ENCODE data around the gene CMIP. TPM values are rescaled to one million over a fixed set of nuclear protein-coding genes. Genes with fewer than 3 reads are reported as not detected.

CMIP gene
- total RNA-seq, 1 donor from 2014 or later = 19.8 TPM

DNA sequence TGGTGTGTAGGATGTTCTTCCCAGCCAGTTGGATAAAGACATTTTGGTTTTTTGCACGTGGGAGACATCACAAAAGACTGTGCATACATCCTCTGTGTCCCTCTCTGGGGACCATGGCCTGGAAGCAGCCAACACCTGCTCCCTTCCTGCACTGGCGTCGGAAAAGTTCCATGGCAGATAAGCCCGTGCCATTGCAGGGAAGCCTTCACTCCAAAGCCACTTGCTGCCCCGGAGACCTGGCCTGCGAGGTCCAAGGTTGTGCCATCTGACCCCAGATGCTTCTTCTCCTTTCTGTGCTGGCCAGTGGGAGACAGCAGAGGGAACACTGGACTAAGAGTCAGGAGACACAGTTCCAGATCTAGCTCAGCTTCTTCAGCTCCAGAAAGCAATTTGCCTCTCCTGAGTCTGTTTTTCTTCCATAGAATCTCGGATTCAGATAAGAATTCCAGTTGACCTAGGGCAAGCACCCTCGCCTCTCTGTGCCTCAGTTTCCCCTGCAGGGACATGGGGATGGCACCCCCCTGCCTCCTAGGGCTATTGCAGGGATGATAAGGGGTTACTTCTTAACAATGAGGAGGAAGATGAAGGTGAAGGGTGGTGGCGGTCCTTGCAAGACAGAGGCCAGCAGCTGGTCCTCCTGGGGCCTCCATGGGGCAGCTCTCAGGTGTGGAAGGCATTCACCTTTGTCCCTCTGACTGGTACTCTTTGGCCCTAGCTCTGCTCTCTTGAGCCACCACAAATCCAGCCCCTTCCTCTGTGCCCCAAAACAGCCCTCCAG lies 134.2 kb downstream of the CMIP start:
- intact Hi-C loops (cut with DNase I) = no loop called here
- DNase-seq (ENCODE audit: low spot score) = no peak

DNA sequence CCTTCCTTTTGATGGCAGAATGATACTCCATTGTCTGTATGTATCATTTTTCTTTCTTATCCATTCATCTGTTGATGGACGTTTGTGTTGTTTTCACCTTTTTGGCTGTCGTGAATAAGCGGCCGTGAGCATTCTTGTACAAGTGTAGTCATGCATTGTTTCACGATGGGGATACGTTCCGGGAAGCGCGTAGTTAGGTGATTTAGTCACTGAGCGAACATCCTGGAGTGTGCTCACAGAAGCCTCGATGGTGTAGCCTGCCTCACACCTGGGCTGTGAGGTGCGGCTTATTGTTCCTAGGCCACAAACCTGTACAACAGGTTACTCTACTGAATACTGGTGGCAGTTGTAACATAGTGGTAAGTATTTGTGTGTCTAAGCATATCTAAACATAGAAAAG lies 136.5 kb downstream of the CMIP start:
- DNase-seq (ENCODE audit: low spot score) = no peak
- intact Hi-C loops (cut with DNase I) = no loop called here

DNA sequence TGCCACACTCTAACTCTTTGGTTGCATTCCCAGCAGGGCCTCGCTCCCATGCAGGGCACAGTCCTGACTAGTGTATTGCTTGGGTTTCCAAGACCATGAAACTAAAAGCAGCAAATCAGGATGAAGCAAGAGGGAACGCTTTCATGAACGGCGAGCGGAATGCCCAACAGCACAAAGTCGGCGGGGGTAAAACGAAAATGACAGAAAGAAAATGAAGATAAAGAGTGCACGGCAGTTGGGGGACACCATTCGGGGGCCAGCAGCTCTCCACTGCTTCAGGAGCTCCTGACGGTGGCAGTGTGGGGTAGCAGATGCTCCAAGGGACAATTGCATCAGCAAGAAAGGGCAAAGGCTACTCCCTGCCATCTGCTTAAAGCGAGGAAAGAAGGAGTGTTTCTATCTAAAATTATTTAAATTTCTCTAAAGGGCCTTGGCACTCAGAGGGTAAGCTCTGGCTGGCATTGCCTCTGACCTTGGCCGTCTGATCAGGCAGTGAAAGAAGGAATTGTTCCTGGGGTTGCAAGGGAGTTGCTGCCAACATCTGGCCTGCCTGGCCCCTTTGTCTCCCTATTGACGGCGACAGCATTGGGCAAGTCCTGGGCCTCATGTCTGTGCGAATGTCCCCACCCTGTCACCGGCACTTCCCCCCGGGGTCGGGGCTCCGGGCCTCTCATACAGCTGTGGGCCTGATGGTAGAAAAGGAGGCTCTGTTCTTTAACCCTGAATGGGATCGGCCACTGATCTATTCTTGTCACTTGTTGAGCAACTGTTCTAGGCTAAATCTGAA lies 138.2 kb downstream of the CMIP start:
- DNase-seq (ENCODE audit: low spot score) = no peak
- intact Hi-C loops (cut with DNase I) = no loop called here

DNA sequence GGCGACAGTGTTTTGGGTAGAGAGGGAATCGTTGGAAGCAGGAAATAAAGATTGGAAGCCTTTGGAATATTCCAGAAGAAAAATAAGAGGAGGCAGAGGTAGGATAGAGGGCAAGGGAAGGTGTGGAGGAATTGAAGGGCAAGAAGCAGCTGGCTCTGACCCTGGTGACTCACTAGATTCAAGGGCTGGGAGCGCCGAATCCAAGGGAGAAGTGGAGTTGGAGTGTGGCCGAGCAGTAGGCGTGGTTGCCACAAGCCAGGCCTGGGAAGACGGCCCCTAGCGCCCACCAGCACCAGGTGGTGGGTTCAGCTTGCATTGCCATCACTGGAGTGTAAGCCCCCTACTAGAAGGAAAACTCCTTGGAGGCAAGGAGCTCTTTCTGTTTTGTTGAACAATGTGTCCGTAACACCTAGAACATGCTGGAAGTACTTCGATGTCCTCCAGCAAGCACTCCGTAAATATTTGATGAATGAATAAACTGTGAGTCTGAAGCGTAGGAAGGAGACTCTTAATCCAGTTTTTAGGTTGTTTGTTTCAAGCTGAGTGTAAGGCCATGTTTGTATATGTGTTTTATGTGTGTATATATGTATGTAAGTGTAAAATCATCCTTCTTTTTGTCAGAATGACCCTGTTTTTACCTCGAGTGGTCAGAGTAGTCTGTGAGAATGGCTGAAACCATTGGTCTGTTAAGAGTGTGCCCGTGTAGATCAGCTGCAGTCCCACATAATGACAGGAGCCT lies 139.5 kb downstream of the CMIP start:
- intact Hi-C loops (cut with DNase I) = no loop called here
- no peak for DNase-seq (ENCODE audit: low spot score)

DNA sequence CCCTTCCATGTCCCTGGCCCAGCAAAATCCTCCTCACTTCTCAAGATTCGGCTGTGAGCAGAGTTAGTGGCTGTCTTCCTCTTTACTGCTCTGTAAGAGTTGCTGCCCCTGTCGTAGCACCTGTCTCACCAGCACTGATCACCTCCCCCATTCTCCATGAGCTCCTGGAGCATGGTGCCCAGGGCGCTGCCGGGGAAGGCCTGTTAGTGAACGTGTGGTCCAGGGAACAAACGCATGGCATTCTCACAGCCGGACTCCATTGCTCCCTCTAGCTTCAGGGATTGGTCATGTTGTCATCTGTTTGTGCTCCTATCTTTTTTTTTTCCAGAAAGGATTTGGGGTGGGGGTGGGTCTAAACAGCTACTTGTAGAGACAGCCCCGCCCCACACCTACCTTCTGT lies 141.2 kb downstream of the CMIP start:
- no peak for DNase-seq (ENCODE audit: low spot score)
- intact Hi-C loops (cut with DNase I) = no loop called here

DNA sequence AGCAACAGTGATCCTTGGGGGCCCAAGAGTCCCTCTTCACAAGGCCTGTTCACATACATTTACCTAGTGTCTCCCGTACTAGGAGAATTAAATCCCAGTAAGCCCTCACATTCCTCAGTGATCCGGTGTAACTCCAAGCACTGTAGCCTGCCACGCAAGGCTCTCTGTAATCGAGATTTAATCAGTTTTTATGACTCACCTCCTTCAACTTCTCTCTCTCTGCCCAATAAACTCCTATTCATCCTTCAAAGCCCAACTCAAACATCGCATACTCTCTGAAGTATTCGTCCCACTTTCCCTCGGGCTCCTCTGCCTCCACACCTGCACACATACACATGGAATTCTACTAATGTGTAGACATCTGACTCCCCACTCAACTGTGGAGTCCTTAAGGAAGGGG lies 141.8 kb downstream of the CMIP start:
- intact Hi-C loops (cut with DNase I) = no loop called here
- DNase-seq (ENCODE audit: low spot score) = no peak

DNA sequence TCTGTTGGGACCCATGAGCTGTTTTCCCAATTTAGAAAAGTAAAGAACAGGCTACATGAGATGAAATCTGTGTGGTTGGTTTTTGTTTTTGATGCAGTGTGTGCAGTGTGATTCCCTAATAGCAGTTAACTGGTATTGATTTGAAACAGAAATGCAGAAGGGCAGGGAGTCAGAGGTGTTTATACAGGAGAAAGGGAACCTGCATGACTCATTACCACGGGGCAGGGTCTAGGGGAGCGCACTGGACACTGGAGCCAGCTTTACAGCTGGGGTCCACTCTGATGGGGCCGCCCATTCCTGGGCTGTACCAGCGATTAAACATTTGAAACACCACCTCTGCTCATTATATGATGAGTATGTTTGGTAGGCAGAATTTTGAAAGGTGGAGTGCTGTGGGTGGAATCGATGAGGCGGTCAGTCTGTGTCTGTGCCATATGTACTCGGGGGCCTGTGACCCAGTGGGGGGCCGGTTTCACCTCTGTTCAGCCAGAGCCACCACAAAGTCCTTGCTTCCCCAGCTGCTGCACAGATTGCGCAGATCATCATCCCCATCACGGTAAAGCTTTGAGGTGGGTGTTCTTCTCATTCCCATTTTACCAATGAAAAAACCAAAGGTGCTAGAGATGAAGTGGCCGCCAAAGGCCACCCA lies 142.5 kb downstream of the CMIP start:
- no peak for DNase-seq (ENCODE audit: low spot score)
- intact Hi-C loops (cut with DNase I) = no loop called here

DNA sequence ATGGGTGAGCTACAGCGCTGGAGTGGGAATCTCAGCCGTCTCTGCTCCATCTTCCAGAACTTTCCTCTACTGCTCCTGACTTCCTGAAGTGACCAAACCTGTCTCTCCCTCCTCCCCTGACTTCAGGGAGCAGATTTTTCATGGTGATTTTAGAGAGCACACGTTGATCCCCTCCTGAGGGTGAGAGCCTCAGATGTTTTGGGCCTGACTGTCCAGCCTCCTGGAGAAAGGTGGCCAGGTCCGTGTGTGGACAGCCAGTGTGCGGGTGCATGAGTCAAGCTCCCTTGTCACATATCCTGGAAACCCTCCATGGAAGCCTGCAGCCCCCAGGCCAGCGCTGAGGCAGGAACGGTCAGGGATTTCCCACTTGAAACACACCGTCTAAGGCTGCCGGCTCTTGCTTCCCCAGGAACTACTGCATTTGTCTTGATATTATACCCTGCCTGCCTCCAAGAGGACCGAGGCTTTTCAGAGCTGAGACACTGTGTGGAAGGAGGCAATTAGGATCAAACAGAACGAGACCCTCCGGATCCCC lies 143.1 kb downstream of the CMIP start:
- intact Hi-C loops (cut with DNase I) = no loop called here
- DNase-seq (ENCODE audit: low spot score) = no peak

DNA sequence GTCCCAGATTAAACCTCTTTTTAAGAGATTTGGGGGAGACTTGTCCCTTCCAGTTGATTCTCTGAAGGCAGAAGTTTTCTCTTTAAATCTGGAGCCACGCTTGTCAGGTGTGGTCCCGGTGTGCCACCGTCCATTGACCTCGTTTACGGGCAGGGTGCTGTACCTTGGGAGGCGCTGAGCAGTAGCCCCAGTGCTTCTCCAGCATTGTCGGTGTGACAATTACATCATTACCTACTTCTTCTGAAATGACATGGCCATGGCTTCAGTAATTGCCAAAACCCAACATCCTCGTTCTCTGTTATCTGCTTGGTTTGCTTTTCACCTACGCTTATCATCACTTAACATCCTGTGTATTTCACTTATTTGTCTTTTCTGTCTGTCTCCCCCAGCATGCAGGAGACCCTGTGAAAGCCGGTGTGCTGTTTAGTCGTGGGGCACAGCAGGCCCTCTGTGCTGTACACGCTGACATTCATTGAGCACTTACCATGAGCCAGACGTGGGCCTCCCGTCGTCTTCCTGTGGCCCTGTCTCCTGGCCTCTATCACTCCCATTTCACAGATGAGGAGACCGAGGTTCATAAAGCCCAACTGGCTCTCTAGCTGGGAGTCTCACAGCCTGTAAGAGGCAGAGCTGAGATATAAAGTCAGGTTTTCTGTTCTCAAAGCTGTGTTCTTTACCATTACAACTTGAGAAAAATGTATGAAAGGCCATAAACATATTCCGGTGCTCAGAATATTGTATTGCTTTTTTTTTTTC lies 143.9 kb downstream of the CMIP start:
- no peak for DNase-seq (ENCODE audit: low spot score)
- intact Hi-C loops (cut with DNase I) = no loop called here

DNA sequence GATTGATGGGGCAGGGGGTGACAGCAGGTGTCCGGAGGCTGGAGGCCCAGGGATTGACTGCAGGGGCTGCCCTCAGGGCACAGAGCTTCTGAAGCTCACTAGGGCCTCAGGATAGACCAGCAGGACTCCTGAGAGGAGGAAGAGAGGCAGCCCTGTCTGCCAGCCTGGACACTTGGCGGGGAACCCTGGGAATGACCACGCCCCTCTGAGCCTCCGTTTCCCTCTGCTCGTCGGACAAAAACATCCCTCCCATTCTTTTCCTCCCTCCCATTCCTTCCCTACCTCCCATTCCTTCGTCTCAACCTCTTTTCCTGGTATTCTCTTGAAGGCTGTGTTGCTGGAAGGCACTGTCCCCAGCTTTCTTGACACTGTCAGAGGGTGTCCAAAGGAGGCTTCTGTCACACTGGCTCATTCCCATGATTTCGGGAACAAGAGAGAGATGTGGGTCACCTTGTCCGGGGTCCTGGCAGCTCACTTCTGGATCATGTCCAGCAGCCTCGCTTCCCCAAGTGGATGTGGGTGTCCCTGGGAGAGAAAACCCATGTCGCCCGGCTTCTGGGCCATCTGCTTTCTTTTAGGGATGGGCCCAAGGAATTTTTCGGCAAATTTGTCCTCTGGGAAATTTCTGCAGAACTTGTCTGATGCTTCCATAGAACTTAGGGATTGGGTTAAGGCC lies 145.5 kb downstream of the CMIP start:
- no peak for DNase-seq (ENCODE audit: low spot score)
- intact Hi-C loops (cut with DNase I) = no loop called here

DNA sequence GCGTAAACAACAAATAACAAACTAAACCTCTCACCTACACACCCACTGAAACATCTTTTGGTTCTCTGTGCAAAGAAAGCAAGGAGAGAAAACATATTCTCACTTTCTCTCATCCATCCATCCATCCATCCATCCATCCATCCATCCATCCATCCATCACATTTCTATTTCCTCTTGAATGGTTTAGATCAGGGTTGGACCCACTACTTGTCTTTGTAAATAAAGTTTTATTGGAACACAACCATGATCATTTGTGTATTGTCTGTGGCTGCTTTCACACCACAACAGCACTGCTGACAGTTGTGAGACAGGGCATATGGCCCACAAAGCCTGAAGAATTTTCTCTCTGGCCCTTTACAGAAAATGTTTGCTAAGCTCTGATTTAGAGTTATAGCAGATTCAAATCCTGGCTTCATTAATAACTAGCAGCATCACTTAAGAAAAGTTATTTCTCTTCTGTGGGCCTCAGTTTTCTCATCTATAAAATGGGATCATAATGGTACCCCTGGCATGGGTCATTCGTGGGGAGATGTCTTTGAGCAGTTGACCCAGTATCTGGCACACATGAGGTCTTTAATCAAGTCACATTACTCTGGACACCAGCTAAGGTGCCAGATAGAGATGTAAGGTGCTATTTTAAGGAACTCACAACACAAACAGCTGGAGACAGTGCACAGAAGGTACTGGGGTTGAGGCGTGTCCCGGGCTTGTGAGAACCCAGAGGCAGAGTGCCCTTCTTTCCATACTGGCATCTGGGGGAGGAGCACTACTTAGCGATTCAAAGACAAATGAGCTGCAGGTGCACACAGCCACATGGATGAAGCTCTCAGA lies 146.3 kb downstream of the CMIP start:
- DNase-seq (ENCODE audit: low spot score) = no peak
- intact Hi-C loops (cut with DNase I) = no loop called here

DNA sequence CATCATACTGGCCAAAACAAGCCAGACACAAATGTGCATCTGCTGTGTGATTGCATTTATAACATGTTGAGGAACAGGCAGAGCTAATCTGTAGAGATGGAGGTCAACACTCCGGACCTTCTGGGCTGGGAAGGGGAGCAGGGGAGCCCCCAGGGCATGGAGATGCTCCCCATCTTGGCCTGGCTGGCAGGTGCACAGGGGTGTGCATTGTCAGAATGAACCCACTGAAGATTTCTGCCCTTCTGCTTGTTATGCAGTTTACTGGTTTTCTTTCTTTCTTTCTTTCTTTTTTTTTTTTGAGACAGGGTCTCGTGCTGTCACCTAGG lies 146.9 kb downstream of the CMIP start:
- intact Hi-C loops (cut with DNase I) = no loop called here
- no peak for DNase-seq (ENCODE audit: low spot score)

DNA sequence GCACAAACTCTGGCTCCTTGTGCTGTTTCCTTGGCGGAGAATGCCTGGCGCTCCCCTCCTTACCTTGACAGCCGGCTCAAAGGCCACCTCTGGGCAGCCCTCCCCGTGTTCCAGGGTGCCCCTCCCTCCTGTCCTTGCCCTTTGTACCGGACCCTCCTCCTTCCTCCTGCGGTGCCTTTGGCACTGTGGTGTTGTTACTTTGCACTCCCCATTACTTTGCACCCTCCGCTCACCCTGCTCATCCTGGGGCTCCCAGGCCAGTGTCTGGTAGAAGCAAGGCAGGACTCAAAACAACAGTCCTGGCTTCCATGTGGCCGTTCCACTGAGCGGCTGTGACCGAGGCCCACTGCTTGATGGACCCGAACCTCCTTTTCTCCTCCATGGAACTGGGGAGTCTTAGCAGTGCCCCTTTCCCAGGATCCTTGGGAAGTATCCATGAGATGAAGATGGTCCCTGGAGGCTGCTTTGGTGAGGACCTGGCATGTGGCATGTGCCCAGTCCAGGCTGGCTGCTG lies 147.8 kb downstream of the CMIP start:
- intact Hi-C loops (cut with DNase I) = no loop called here
- DNase-seq (ENCODE audit: low spot score) = no peak

DNA sequence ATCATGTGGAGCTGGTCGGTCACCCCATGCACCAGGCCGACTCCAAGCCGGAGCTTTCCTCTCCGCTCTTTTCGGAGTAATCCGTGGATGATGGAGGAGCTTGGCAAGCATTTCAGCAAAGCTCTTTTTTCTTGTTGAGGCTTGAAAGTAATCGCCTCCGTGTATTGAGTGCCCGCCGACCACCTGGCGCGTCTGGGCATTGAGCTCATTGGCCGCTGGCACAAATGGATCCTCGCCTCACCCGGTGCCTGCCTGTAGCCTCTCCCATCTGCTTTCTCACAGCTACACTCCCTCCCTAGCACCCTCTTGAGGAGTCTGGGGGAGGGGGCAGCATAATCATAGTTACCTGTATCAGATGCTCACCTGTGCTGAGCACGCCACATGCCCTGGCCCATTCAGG lies 148.9 kb downstream of the CMIP start:
- no peak for DNase-seq (ENCODE audit: low spot score)
- intact Hi-C loops (cut with DNase I) = no loop called here

DNA sequence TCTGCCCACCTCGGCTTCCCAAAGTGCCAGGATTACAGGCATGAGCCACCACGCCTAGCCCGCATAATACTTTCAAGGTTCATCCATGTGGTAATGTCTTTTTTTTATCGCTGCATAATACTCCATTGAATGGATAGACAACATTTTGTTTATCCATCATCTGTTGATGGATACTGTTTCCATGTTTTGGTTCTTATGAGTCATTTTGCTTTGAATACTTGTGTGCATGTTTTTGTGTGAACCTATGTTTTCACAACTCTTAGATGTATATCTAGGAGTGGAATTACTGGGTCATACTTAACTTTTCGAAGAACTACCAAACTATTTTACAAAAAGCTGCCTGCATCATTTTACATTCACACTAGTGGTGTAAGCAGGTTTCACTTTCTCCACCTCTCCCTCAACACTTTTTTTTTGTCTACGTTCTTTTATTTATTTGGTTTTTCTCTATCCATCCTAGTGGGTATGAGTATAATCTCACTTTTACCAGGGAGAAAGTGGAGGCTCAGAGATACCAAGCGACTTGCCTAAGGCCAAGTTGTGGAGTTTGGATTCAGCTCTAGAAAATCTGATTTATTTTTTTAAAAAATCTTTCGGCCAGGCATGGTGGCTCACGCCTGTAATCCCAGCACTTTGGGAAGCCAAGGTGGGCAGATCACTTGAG lies 151.2 kb downstream of the CMIP start:
- intact Hi-C loops (cut with DNase I) = no loop called here
- no peak for DNase-seq (ENCODE audit: low spot score)

DNA sequence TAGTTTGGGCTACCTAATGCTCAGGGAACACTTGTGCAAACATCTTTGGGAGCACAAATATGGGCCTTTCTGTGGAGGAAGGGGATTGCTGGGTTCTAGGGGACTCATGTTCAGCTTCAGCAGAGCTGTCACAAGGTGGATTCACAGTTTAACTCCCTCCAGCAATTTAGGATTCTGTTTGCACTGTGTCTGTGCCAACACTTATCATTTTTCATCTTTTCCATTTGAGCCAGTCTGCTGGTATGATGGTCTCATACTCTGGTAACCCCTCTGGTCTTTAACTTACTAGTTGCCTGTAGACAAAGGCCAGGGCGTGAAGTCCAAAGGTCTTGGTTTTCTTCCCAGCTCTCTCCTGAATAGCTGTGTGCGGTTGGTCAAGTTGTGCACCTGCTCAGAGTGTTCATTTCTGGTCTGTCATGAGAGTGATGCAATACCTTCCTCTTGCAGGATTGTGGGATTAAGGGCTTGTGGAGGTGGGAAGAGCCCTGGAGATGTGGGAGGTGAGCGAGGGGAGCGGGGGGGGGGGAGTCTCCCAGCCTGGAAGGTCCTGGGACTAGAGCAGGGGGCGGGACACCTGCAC lies 152.6 kb downstream of the CMIP start:
- DNase-seq (ENCODE audit: low spot score) = no peak
- intact Hi-C loops (cut with DNase I) = no loop called here

DNA sequence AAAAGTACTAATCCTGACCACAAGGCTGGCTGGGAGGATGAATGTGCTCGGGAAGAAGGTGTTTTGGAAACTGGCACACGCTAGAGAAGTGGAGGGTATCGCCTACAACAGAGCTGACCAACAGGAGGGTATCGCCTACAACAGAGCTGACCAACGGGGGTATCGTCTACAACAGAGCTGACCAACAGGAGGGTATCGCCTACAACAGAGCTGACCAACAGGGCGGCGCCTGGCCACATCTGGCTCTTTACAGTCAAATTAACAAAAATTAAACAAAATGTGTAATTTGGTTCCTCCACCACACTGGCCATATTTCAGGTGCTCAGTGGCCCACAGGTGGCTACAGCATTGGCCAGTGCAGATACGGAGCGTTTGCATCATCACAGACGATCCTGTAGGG lies 153.5 kb downstream of the CMIP start:
- DNase-seq (ENCODE audit: low spot score) = no peak
- intact Hi-C loops (cut with DNase I) = no loop called here

All from cardiac septum (tissue), 1 donor.